Smooth muscle cell (in vitro differentiated cells): ENCODE results near the gene STK32C. TPM values are rescaled to one million over a fixed set of nuclear protein-coding genes. Genes with fewer than 3 reads are reported as not detected.
A peak's percentile ranks its signal among the peaks of the same experiment; 100 is the strongest.

Source experiments
- DNase-seq: peaks from one replicate; lab custom pipeline; 2025; ENCODE audit not compliant: unreplicated experiment; lab: John Stamatoyannopoulos, UW
- H2AFZ ChIP-seq: fragments of 200-600 bp; sonication (generic); 2 replicates; pipeline ENCODE4 v1.6.0; 2016; ENCODE audit warnings: antibody characterized with exemption, low read depth, mild to moderate bottlenecking
- H3F3A ChIP-seq: fragments of 200-600 bp; sonication (generic); 2 replicates; pipeline ENCODE4 v1.6.0; 2017; ENCODE audit warnings: antibody characterized with exemption, low read depth
- H3K27ac ChIP-seq: fragments of 200-600 bp; sonication (generic); 2 replicates; pipeline ENCODE4 v1.5.1; 2016; ENCODE audit warnings: low read depth, mild to moderate bottlenecking
- H3K27me3 ChIP-seq: fragments of 200-600 bp; sonication (generic); 2 replicates; pipeline ENCODE4 v1.6.1; 2016; ENCODE audit warnings: low read depth, mild to moderate bottlenecking
- H3K36me3 ChIP-seq: fragments of 200-600 bp; sonication (generic); 2 replicates; pipeline ENCODE4 v1.5.1; 2016; ENCODE audit warnings: low read depth
- H3K4me1 ChIP-seq: fragments of 200-600 bp; sonication (generic); 2 replicates; pipeline ENCODE4 v1.5.1; 2016; ENCODE audit warnings: low read depth
- H3K4me2 ChIP-seq: fragments of 200-600 bp; sonication (generic); 2 replicates; pipeline ENCODE4 v1.6.0; 2016; ENCODE audit warnings: mild to moderate bottlenecking
- H3K4me3 ChIP-seq: fragments of 200-600 bp; sonication (generic); 2 replicates; pipeline ENCODE4 v1.5.1; 2016; ENCODE audit warnings: mild to moderate bottlenecking
- H3K79me2 ChIP-seq: fragments of 200-600 bp; sonication (generic); 2 replicates; pipeline ENCODE4 v1.6.0; 2016; ENCODE audit warnings: low read depth, mild to moderate bottlenecking
- H3K9ac ChIP-seq: fragments of 200-600 bp; sonication (generic); 2 replicates; pipeline ENCODE4 v1.6.0; 2016; ENCODE audit warnings: low read depth
- H3K9me3 ChIP-seq: fragments of 200-600 bp; sonication (generic); replicated peaks from 2 replicates; pipeline ENCODE4 v1.5.1; 2016; ENCODE audit warnings: low read depth
- H4K20me1 ChIP-seq: fragments of 200-600 bp; sonication (generic); 2 replicates; pipeline ENCODE4 v1.6.0; 2016; ENCODE audit warnings: low read depth
- WGBS: methylation state at CpG from one replicate; pipeline ENCODE4 v1.1.7; 2016; ENCODE audit warnings: low lambda C conversion rate; 5-methylcytosine and 5-hydroxymethylcytosine counted together
- polyA plus RNA-seq: library from polyadenylated mRNA; unstranded; fragments of >200 nt; fragmentation: Nextera tagmentation; extraction: Ambion mirVana; gene quantifications from 2 replicates; pipeline ENCODE4 v1.2.1, GENCODE V29; 2016
- total RNA-seq: library from RNA; depleted of rRNA; stranded (reverse); fragments of >200 nt; gene quantifications from 2 replicates; pipeline ENCODE4 v1.2.3, GENCODE V29; 2014
- TF ChIP-seq, protein P1 (sequence below): fragments of 200-600 bp; sonication (generic); IDR thresholded peaks from 2 replicates; pipeline ENCODE4 v1.5.1; 2017; ENCODE audit warnings: borderline replicate concordance, mild to moderate bottlenecking, antibody characterized with exemption; ENCODE audit not compliant: insufficient read depth, poor library complexity, severe bottlenecking

Gene STK32C
- total and polyA plus RNA-seq, 2 experiments from 2014 or later, result 2.3 to 13.2 TPM

DNA sequence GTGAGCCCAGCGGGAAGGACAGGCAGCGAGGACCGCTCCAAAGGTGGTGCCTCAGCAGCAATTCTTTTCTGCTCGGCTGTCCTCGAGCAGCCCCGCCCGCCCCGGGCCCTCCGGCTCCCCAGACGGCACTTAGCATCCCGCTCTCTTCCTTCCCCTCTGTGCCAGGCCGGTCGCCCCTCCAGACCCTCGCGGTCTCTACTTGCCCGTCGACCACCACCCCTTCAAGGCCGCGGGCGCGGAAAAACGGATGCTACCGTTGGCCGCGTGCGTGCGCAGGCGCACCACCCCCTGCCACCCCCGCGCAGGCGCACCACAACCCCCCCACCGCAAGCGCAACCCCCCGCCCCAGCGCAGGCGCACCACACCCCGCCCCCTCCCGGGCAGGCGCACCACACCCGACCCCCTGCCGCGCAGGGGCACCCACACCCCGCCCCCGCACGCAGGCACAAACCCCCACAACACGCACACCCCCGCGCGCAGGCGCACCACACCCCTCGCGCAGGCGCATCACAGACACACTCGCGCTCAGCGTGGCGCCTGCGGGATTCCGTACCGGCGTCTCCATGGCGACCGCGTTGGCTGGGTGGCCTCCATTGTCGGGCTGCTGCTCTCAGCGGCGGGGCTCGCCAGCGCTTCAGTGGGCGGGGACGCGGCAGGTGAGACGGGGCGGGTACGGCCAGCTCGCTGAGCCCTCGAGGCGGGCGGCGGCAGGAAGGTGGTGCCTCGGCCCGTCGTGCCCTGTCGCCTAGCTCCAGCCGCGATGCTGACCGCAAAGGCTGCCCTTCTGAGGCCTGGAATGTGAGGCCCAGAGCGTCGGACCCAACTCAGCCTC is 24.1 kb upstream of the STK32C start, which contains the start of gene LRRC27:
Gene LRRC27, plus strand, starts transcription at position 593 of the 832 bp plus-strand sequence. CDS start 1,332 bp downstream, outside the sequence.
- WGBS, result under 1% methylated on average over 55 of the region's 89 CpGs
- H3K9me3 ChIP-seq, result no peaks in the 10 kb centered on the region
- peak within 1 kb of the TSS; percentile 80 for H2AFZ ChIP-seq
- H3K4me1 ChIP-seq, result peaks cover 24% of the 10 kb centered on the region
- no peaks in the 10 kb centered on the region for H3F3A ChIP-seq
- peak within 1 kb of the TSS; percentile 71 for H3K4me3 ChIP-seq
- H3K4me2 ChIP-seq, result peak within 1 kb of the TSS; percentile 91
- H3K79me2 ChIP-seq, result peaks cover 46% of the 10 kb centered on the region
- peak; percentile 99 for DNase-seq
- no peaks in the 10 kb centered on the region for H3K27me3 ChIP-seq
- peaks cover 16% of the 10 kb centered on the region for H4K20me1 ChIP-seq
- no peaks in the 10 kb centered on the region for H3K36me3 ChIP-seq
- peak within 1 kb of the TSS; percentile 64 for H3K27ac ChIP-seq
- H3K9ac ChIP-seq, result peak within 1 kb of the TSS; percentile 77
- TF ChIP-seq, protein P1, sequence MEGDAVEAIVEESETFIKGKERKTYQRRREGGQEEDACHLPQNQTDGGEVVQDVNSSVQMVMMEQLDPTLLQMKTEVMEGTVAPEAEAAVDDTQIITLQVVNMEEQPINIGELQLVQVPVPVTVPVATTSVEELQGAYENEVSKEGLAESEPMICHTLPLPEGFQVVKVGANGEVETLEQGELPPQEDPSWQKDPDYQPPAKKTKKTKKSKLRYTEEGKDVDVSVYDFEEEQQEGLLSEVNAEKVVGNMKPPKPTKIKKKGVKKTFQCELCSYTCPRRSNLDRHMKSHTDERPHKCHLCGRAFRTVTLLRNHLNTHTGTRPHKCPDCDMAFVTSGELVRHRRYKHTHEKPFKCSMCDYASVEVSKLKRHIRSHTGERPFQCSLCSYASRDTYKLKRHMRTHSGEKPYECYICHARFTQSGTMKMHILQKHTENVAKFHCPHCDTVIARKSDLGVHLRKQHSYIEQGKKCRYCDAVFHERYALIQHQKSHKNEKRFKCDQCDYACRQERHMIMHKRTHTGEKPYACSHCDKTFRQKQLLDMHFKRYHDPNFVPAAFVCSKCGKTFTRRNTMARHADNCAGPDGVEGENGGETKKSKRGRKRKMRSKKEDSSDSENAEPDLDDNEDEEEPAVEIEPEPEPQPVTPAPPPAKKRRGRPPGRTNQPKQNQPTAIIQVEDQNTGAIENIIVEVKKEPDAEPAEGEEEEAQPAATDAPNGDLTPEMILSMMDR, result no peak

DNA sequence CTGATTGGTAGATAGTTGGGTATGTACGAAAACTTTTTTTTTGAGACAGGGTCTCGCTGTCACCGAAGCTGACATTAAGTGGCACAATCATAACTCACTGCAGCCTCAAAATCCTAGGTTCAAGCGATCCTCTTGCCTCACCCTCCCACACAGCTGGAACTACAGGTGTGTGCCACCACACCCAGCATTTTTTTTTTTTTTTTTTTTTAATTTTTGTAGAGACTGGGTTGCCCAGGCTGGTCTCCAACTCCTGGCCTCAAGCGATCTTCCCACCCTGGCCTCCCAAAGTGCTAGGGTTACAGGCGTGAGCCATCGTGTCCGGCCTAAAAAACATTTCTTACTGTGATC is 22.7 kb upstream of the STK32C start:
- Histone ChIP-seq H3K4me2 (peak overlapping the region; percentile 91), H3K9ac (peak overlapping the region; percentile 18), H3K36me3 (no peaks in the 10 kb centered on the region), H4K20me1 (peaks cover 16% of the 10 kb centered on the region), H3K79me2 (peaks cover 50% of the 10 kb centered on the region), H3K4me1 (peaks cover 24% of the 10 kb centered on the region), H3K27ac (peak overlapping the region; percentile 70), H3F3A (no peaks in the 10 kb centered on the region), H3K27me3 (no peaks in the 10 kb centered on the region), H3K4me3 (peak overlapping the region; percentile 71), H3K9me3 (no peaks in the 10 kb centered on the region), H2AFZ (no peak overlapping the region)
- WGBS, result 78% methylated on average over 8 of the region's 8 CpGs
- DNase-seq, result no peak
- TF ChIP-seq, protein P1, result no peak

DNA sequence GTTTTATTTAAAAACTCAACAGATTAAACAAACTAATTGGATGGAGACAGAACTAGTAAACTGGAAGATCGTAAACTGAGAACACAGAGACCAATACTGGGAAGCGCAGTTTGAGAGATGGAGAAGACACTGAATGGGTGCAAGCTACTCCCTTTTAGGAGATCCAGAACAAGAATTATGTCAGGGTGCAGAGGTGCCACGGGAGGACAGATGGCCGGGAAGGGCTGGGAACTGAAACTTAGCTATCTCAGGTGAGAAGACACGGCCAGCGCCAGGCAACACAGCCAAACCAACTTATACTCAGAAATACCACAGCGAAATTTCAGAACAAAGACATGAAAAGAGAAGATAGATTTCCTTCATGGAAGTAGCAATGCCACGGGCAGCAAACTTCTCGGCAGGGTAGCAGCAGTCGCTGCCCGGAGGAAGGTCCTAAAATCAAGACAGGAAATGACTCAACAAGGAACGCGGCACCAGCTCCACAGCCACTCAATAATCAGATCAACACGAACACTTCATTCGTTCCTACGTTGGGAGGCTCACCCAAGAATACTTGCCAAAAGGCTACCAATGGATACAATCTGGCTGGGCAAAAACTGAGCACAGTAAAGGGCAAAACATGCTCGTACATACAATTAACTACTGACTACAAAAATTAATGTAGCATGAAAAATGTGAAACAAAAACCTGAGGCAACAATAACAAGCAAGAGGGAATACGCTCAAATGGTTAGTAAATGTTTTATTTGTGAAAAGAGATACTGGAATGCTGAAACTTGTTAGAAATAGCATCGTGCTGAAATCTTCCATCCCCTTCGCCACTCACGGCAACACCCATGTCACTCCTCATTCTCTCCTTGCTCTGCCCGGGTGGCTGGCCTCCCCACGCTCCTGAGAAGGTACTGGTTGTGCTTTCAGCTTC is 22.1 kb upstream of the STK32C start:
- DNase-seq, result no peak
- Histone ChIP-seq H3K4me3 (peak overlapping the region; percentile 71), H3K27ac (peak overlapping the region; percentile 70), H3F3A (peaks cover under 1% of the 10 kb centered on the region), H3K4me1 (peaks cover 24% of the 10 kb centered on the region), H4K20me1 (peaks cover 16% of the 10 kb centered on the region), H3K9me3 (no peaks in the 10 kb centered on the region), H2AFZ (peak overlapping the region; percentile 36), H3K4me2 (peak overlapping the region; percentile 91), H3K27me3 (no peaks in the 10 kb centered on the region), H3K36me3 (no peaks in the 10 kb centered on the region), H3K79me2 (peaks cover 50% of the 10 kb centered on the region), H3K9ac (peak overlapping the region; percentile 18)
- TF ChIP-seq, protein P1, result no peak
- 37% methylated on average over 23 of the region's 23 CpGs for WGBS
